ENCODE measurements around the gene SERPINB8. TPM values are rescaled to one million over a fixed set of nuclear protein-coding genes. Genes with fewer than 3 reads are reported as not detected.

The SERPINB8 gene
- total RNA-seq, 1 experiment from 2014 or later: 0.98 TPM

GRCh38 chr18:64009305-64009704 lies 39.4 kb downstream of the SERPINB8 start:
- Mint-ChIP-seq H3K4me1 (ENCODE audit: low read depth, unreplicated experiment) (no peaks in the 10 kb centered on the region), H3K27me3 (ENCODE audit: insufficient read depth, unreplicated experiment) (peaks cover 11% of the 10 kb centered on the region), H3K9me3 (ENCODE audit: unreplicated experiment) (no peaks in the 10 kb centered on the region), H3K36me3 (ENCODE audit: insufficient read depth, unreplicated experiment) (no peaks in the 10 kb centered on the region), H3K4me3 (ENCODE audit: unreplicated experiment) (no peak overlapping the region), H3K27ac (ENCODE audit: unreplicated experiment) (no peak overlapping the region)
- Histone ChIP-seq H3K36me3 (ENCODE audit: control insufficient read depth, insufficient read depth, low read length) (no peaks in the 10 kb centered on the region), H3K4me1 (no peaks in the 10 kb centered on the region), H3K27me3 (replicated peaks; ENCODE audit: control insufficient read depth, insufficient read depth, low read length) (no peaks in the 10 kb centered on the region), H3K4me3 (ENCODE audit: low read depth, low read length) (no peak overlapping the region), H3K9me3 (no peaks in the 10 kb centered on the region)
- intact Hi-C loops (cut with micrococcal nuclease; ENCODE audit: unreplicated experiment): no loop called here
- TF ChIP-seq CTCF (IDR thresholded peaks at IDR 0.05; ENCODE audit: insufficient read depth in 1 of 2, low read depth in 1 of 2, low read length in 1 of 2, severe bottlenecking in 1 of 2, unreplicated experiment in 1 of 2): no peak
- ChIA-PET POLR2A (no interaction called here), CTCF (no interaction called here)
- no TSS peak for BruUV-seq (replicated peaks)
- DNase-seq: no peak

- no peaks in the 10 kb centered on the region for H3K36me3 ChIP-seq (ENCODE audit: control insufficient read depth, insufficient read depth, low read length)
- H3K9me3 ChIP-seq: no peaks in the 10 kb centered on the region
- DNase-seq: no peak
- H3K27ac Mint-ChIP-seq (ENCODE audit: unreplicated experiment): no peak overlapping the region
- H3K4me3 ChIP-seq (ENCODE audit: low read depth, low read length): no peak overlapping the region
- no TSS peak for BruUV-seq (replicated peaks)
- H3K27me3 ChIP-seq (replicated peaks; ENCODE audit: control insufficient read depth, insufficient read depth, low read length): no peaks in the 10 kb centered on the region
- POLR2A ChIA-PET: no interaction called here
- CTCF ChIA-PET: no interaction called here
- peaks cover 15% of the 10 kb centered on the region for H3K27me3 Mint-ChIP-seq (ENCODE audit: insufficient read depth, unreplicated experiment)
- TF ChIP-seq CTCF (IDR thresholded peaks at IDR 0.05; ENCODE audit: insufficient read depth in 1 of 2, low read depth in 1 of 2, low read length in 1 of 2, severe bottlenecking in 1 of 2, unreplicated experiment in 1 of 2): no peak
- H3K4me3 Mint-ChIP-seq (ENCODE audit: unreplicated experiment): no peak overlapping the region
- intact Hi-C loops (cut with micrococcal nuclease; ENCODE audit: unreplicated experiment): no loop called here
- H3K4me1 Mint-ChIP-seq (ENCODE audit: low read depth, unreplicated experiment): no peaks in the 10 kb centered on the region
- no peaks in the 10 kb centered on the region for H3K36me3 Mint-ChIP-seq (ENCODE audit: insufficient read depth, unreplicated experiment)
- H3K9me3 Mint-ChIP-seq (ENCODE audit: unreplicated experiment): no peaks in the 10 kb centered on the region
- no peaks in the 10 kb centered on the region for H3K4me1 ChIP-seq
These were observed 41.6 kb downstream of the SERPINB8 start for GRCh38 chr18:64011513-64011912.

GRCh38 chr18:64017870-64018269 lies 48.0 kb downstream of the SERPINB8 start:
- H3K4me3 ChIP-seq (ENCODE audit: low read depth, low read length): no peak overlapping the region
- peak in 1 of 2 experiments; percentile 2 for DNase-seq
- H3K36me3 ChIP-seq (ENCODE audit: control insufficient read depth, insufficient read depth, low read length): no peaks in the 10 kb centered on the region
- H3K4me1 ChIP-seq: no peaks in the 10 kb centered on the region
- Mint-ChIP-seq H3K27ac (ENCODE audit: unreplicated experiment) (no peak overlapping the region), H3K9me3 (ENCODE audit: unreplicated experiment) (no peaks in the 10 kb centered on the region), H3K27me3 (ENCODE audit: insufficient read depth, unreplicated experiment) (peaks cover 21% of the 10 kb centered on the region), H3K4me3 (ENCODE audit: unreplicated experiment) (no peak overlapping the region), H3K36me3 (ENCODE audit: insufficient read depth, unreplicated experiment) (no peaks in the 10 kb centered on the region), H3K4me1 (ENCODE audit: low read depth, unreplicated experiment) (no peaks in the 10 kb centered on the region)
- intact Hi-C loops (cut with micrococcal nuclease; ENCODE audit: unreplicated experiment): loop anchor here (5.0 kb wide), 1 partner anchor 1074 kb away; no protein-coding TSS in a partner anchor
- no peaks in the 10 kb centered on the region for H3K9me3 ChIP-seq
- H3K27me3 ChIP-seq (replicated peaks; ENCODE audit: control insufficient read depth, insufficient read depth, low read length): no peaks in the 10 kb centered on the region
- BruUV-seq (replicated peaks): no TSS peak
- CTCF ChIA-PET: interaction anchor here (0.8 kb wide), 1 partner anchor 392 kb away, joined by 3 read pairs; no protein-coding TSS in a partner anchor
- TF ChIP-seq CTCF (IDR thresholded peaks at IDR 0.05; ENCODE audit: insufficient read depth in 1 of 2, low read depth in 1 of 2, low read length in 1 of 2, severe bottlenecking in 1 of 2, unreplicated experiment in 1 of 2): no peak
- POLR2A ChIA-PET: no interaction called here

Data from Caco-2 (cell line).